Osteocyte (in vitro differentiated cells): ENCODE data around the gene HMCN2. TPM values are rescaled to one million over a fixed set of nuclear protein-coding genes. Genes with fewer than 3 reads are reported as not detected.

ENCODE experiments used
- DNase-seq: peaks from one replicate; pipeline ENCODE4 v3.0.0; 2021; ENCODE audit warnings: mixed read lengths; ENCODE audit not compliant: unreplicated experiment; ENCODE audit errors: extremely low spot score
- H3K27ac Mint-ChIP-seq: one replicate; pipeline ENCODE4 v1.8.0; 2021; ENCODE audit warnings: mild to moderate bottlenecking, mixed read lengths; ENCODE audit not compliant: unreplicated experiment
- H3K27me3 Mint-ChIP-seq: one replicate; pipeline ENCODE4 v1.8.0; 2021; ENCODE audit warnings: mixed read lengths; ENCODE audit not compliant: unreplicated experiment
- H3K36me3 Mint-ChIP-seq: one replicate; pipeline ENCODE4 v1.8.0; 2021; ENCODE audit warnings: mixed read lengths; ENCODE audit not compliant: unreplicated experiment
- H3K4me1 Mint-ChIP-seq: one replicate; pipeline ENCODE4 v1.8.0; 2021; ENCODE audit warnings: mixed read lengths; ENCODE audit not compliant: unreplicated experiment
- H3K4me3 Mint-ChIP-seq: one replicate; pipeline ENCODE4 v1.8.0; 2021; ENCODE audit warnings: mild to moderate bottlenecking, moderate library complexity, mixed read lengths; ENCODE audit not compliant: unreplicated experiment
- H3K9me3 Mint-ChIP-seq: one replicate; pipeline ENCODE4 v1.8.0; 2021; ENCODE audit warnings: mixed read lengths; ENCODE audit not compliant: unreplicated experiment
- total RNA-seq: library from RNA; stranded (reverse); gene quantifications from 2 replicates; pipeline ENCODE4 v1.2.1, GENCODE V29; 2021
- TF ChIP-seq, protein P1 (sequence below): fragments of 200-600 bp; sonication (generic); IDR thresholded peaks from 2 replicates; pipeline ENCODE4 v1.5.0; 2021; ENCODE audit warnings: antibody characterized with exemption, mild to moderate bottlenecking, moderate library complexity

Gene HMCN2
- total RNA-seq, 1 donor from 2014 or later: 0.05 TPM

- Mint-ChIP-seq H3K9me3 (no peaks in the 10 kb centered on the region), H3K36me3 (no peaks in the 10 kb centered on the region), H3K27ac (peak overlapping the region; percentile 66), H3K27me3 (no peaks in the 10 kb centered on the region), H3K4me3 (no peak overlapping the region), H3K4me1 (peaks cover 69% of the 10 kb centered on the region)
- TF ChIP-seq, protein P1, sequence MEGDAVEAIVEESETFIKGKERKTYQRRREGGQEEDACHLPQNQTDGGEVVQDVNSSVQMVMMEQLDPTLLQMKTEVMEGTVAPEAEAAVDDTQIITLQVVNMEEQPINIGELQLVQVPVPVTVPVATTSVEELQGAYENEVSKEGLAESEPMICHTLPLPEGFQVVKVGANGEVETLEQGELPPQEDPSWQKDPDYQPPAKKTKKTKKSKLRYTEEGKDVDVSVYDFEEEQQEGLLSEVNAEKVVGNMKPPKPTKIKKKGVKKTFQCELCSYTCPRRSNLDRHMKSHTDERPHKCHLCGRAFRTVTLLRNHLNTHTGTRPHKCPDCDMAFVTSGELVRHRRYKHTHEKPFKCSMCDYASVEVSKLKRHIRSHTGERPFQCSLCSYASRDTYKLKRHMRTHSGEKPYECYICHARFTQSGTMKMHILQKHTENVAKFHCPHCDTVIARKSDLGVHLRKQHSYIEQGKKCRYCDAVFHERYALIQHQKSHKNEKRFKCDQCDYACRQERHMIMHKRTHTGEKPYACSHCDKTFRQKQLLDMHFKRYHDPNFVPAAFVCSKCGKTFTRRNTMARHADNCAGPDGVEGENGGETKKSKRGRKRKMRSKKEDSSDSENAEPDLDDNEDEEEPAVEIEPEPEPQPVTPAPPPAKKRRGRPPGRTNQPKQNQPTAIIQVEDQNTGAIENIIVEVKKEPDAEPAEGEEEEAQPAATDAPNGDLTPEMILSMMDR: peak; percentile 63
- peak; percentile 97 for DNase-seq
These were observed 186.2 kb downstream of the HMCN2 start for GRCh38 chr9:130451509-130452388.

GRCh38 chr9:130452835-130453234, 187.3 kb downstream of the HMCN2 start:
- H3K9me3 Mint-ChIP-seq: no peaks in the 10 kb centered on the region
- TF ChIP-seq, protein P1: no peak
- no peak for DNase-seq
- H3K4me3 Mint-ChIP-seq: no peak overlapping the region
- H3K4me1 Mint-ChIP-seq: peaks cover 59% of the 10 kb centered on the region
- H3K36me3 Mint-ChIP-seq: no peaks in the 10 kb centered on the region
- H3K27me3 Mint-ChIP-seq: no peaks in the 10 kb centered on the region
- peak overlapping the region; percentile 66 for H3K27ac Mint-ChIP-seq

DNA sequence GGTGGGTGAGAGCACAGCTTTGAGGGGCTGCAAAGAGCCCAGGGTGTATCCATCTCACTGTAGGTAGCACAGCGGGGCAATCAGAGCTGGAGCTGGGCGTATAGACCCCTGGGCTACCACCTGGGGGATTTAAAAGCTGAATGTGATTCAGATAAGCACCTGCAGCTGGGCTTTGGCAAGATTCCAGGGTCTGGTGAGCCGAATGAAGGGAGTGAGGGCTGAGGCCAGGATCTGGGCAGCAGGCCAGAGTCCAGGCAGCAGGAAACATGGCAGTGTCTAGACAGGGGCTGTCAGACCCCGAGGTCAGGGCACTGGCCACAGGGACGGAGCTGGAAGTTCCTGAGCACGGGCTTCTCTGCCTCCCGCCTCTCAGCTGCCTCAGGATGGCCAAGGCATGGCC, 187.9 kb downstream of the HMCN2 start:
- no peaks in the 10 kb centered on the region for H3K9me3 Mint-ChIP-seq
- DNase-seq: no peak
- H3K4me3 Mint-ChIP-seq: no peak overlapping the region
- no peak overlapping the region for H3K27ac Mint-ChIP-seq
- no peaks in the 10 kb centered on the region for H3K27me3 Mint-ChIP-seq
- TF ChIP-seq, protein P1: no peak
- no peaks in the 10 kb centered on the region for H3K36me3 Mint-ChIP-seq
- H3K4me1 Mint-ChIP-seq: peaks cover 52% of the 10 kb centered on the region

GRCh38 chr9:130454096-130454811, 188.7 kb downstream of the HMCN2 start:
- no peak for DNase-seq
- H3K36me3 Mint-ChIP-seq: peaks cover 5% of the 10 kb centered on the region
- TF ChIP-seq, protein P1: no peak
- H3K27me3 Mint-ChIP-seq: no peaks in the 10 kb centered on the region
- H3K4me3 Mint-ChIP-seq: no peak overlapping the region
- H3K4me1 Mint-ChIP-seq: peaks cover 46% of the 10 kb centered on the region
- H3K27ac Mint-ChIP-seq: no peak overlapping the region
- no peaks in the 10 kb centered on the region for H3K9me3 Mint-ChIP-seq

DNA sequence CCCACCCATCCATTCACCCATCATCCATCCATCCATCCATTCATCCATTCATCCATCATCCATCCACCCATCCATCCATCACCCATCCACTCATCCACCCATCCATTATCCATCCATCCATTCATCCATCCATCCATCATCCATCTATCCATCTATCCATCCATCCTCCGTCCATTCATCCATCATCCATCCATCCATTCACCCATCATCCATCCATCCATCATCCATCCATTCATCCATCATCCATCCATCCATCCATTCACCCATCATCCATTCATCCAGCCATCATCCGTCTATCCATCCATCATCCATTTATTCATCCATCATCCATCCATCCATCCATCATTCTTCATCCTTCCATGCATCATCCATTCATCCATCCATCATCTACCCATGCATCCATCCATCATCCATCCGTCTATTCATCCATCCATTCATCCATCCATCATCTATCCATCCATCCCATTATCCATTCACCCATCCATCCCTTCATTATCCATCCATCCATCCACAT, 189.3 kb downstream of the HMCN2 start:
- no peaks in the 10 kb centered on the region for H3K27me3 Mint-ChIP-seq
- peaks cover 5% of the 10 kb centered on the region for H3K36me3 Mint-ChIP-seq
- no peak overlapping the region for H3K4me3 Mint-ChIP-seq
- TF ChIP-seq, protein P1: no peak
- no peaks in the 10 kb centered on the region for H3K9me3 Mint-ChIP-seq
- H3K27ac Mint-ChIP-seq: no peak overlapping the region
- DNase-seq: no peak
- peaks cover 41% of the 10 kb centered on the region for H3K4me1 Mint-ChIP-seq
